ENCODE measurements around the gene PLAAT4. TPM values are rescaled to one million over a fixed set of nuclear protein-coding genes. Genes with fewer than 3 reads are reported as not detected.
A peak's percentile ranks its signal among the peaks of the same experiment; 100 is the strongest.

The PLAAT4 gene
- total RNA-seq, 1 experiment from 2014 or later: 2.9 TPM

DNA sequence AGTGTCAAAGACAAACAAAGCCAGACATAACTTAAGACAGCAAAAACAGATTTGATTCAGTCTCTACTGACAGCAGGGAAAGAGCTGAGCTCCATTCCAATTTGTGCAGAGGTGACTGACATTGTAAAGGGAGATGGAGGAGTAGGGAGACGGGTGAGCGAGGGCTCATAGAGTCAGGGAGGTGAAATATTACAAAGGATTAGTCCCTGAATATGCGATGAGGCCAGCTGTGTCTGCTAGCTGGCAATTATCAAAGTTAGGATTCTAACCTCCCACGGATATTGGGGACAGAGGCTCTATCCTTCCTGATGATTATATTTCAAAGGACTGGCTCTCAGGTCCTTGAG is 18.2 kb downstream of the PLAAT4 start (continued):
- no peak for TF ChIP-seq IRF2 (CRISPR knock-in tag; IDR thresholded peaks at IDR 0.05; ENCODE audit: borderline replicate concordance, low read depth)
- TF ChIP-seq CREM (CRISPR knock-in tag; IDR thresholded peaks at IDR 0.05): no peak

- H3K27me3 Mint-ChIP-seq (ENCODE audit: low read depth): peaks cover 6% of the 10 kb centered on the region
- H3K9me3 Mint-ChIP-seq: peaks cover under 1% of the 10 kb centered on the region; the same call in 1 of the 2 replicates
- H3K4me3 Mint-ChIP-seq: no peak overlapping the region
- H3K27ac Mint-ChIP-seq: 0 out of 2 replicates have a peak overlapping the region, but pooled peaks have one; percentile 18
- DNase-seq (ENCODE audit: low spot score) (no peak), ATAC-seq (no peak; the same call in 1 of the 2 replicates)
- CTCF ChIA-PET: no interaction called here
- H3K4me1 Mint-ChIP-seq: peaks cover 42% of the 10 kb centered on the region
- H3K36me3 Mint-ChIP-seq: no peaks in the 10 kb centered on the region
- POLR2A ChIA-PET: interaction anchor here (0.6 kb wide), 1 partner anchor 10 kb away, joined by 3 read pairs; no protein-coding TSS in a partner anchor
- TF ChIP-seq FOXJ3 (CRISPR knock-in tag; IDR thresholded peaks at IDR 0.05; ENCODE audit: borderline replicate concordance) (no peak), GTF2I (CRISPR knock-in tag; conservative IDR thresholded peaks at IDR 0.05) (no peak), ZSCAN18 (CRISPR knock-in tag; IDR thresholded peaks at IDR 0.05) (no peak), TEAD1 (CRISPR knock-in tag; IDR thresholded peaks at IDR 0.05) (no peak), ESRRA (CRISPR knock-in tag; IDR thresholded peaks at IDR 0.05; ENCODE audit: borderline replicate concordance) (no peak), JAZF1 (CRISPR knock-in tag; IDR thresholded peaks at IDR 0.05) (no peak), ZNF512 (CRISPR knock-in tag; IDR thresholded peaks at IDR 0.05; ENCODE audit: borderline replicate concordance) (no peak), AFF4 (CRISPR knock-in tag; IDR thresholded peaks at IDR 0.05; ENCODE audit: borderline replicate concordance) (no peak), MXD4 (CRISPR knock-in tag; IDR thresholded peaks at IDR 0.05; ENCODE audit: borderline replicate concordance) (no peak), ZNF263 (CRISPR knock-in tag; IDR thresholded peaks at IDR 0.05; ENCODE audit: low read depth) (no peak)
- TF ChIP-seq, protein P1, sequence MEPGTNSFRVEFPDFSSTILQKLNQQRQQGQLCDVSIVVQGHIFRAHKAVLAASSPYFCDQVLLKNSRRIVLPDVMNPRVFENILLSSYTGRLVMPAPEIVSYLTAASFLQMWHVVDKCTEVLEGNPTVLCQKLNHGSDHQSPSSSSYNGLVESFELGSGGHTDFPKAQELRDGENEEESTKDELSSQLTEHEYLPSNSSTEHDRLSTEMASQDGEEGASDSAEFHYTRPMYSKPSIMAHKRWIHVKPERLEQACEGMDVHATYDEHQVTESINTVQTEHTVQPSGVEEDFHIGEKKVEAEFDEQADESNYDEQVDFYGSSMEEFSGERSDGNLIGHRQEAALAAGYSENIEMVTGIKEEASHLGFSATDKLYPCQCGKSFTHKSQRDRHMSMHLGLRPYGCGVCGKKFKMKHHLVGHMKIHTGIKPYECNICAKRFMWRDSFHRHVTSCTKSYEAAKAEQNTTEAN (CRISPR knock-in tag; IDR thresholded peaks at IDR 0.05): no peak
These were observed 19.9 kb downstream of the PLAAT4 start for GRCh38 chr11:63556404-63557013.

GRCh38 chr11:63557570-63557969 is 21.0 kb downstream of the PLAAT4 start:
- no peak for ATAC-seq
- no peaks in the 10 kb centered on the region for H3K36me3 Mint-ChIP-seq
- no peak for DNase-seq (ENCODE audit: low spot score)
- H3K4me1 Mint-ChIP-seq: peaks cover 40% of the 10 kb centered on the region
- ChIA-PET CTCF (no interaction called here), POLR2A (interaction anchor here (0.6 kb wide), 1 partner anchor 11 kb away, joined by 3 read pairs; no protein-coding TSS in a partner anchor)
- H3K27ac Mint-ChIP-seq: 0 out of 2 replicates have a peak overlapping the region, but pooled peaks have one; percentile 21
- H3K4me3 Mint-ChIP-seq: no peak overlapping the region
- no peaks in the 10 kb centered on the region for H3K9me3 Mint-ChIP-seq
- H3K27me3 Mint-ChIP-seq (ENCODE audit: low read depth): peaks cover 6% of the 10 kb centered on the region
- no peak for TF ChIP-seq TCF7 (CRISPR knock-in tag; IDR thresholded peaks at IDR 0.05; ENCODE audit: low read depth)
- no peak for TF ChIP-seq IRF1 (CRISPR knock-in tag; IDR thresholded peaks at IDR 0.05)
- TF ChIP-seq PRRX2 (CRISPR knock-in tag; IDR thresholded peaks at IDR 0.05): no peak
- TF ChIP-seq, protein P2, sequence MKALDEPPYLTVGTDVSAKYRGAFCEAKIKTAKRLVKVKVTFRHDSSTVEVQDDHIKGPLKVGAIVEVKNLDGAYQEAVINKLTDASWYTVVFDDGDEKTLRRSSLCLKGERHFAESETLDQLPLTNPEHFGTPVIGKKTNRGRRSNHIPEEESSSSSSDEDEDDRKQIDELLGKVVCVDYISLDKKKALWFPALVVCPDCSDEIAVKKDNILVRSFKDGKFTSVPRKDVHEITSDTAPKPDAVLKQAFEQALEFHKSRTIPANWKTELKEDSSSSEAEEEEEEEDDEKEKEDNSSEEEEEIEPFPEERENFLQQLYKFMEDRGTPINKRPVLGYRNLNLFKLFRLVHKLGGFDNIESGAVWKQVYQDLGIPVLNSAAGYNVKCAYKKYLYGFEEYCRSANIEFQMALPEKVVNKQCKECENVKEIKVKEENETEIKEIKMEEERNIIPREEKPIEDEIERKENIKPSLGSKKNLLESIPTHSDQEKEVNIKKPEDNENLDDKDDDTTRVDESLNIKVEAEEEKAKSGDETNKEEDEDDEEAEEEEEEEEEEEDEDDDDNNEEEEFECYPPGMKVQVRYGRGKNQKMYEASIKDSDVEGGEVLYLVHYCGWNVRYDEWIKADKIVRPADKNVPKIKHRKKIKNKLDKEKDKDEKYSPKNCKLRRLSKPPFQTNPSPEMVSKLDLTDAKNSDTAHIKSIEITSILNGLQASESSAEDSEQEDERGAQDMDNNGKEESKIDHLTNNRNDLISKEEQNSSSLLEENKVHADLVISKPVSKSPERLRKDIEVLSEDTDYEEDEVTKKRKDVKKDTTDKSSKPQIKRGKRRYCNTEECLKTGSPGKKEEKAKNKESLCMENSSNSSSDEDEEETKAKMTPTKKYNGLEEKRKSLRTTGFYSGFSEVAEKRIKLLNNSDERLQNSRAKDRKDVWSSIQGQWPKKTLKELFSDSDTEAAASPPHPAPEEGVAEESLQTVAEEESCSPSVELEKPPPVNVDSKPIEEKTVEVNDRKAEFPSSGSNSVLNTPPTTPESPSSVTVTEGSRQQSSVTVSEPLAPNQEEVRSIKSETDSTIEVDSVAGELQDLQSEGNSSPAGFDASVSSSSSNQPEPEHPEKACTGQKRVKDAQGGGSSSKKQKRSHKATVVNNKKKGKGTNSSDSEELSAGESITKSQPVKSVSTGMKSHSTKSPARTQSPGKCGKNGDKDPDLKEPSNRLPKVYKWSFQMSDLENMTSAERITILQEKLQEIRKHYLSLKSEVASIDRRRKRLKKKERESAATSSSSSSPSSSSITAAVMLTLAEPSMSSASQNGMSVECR (CRISPR knock-in tag; IDR thresholded peaks at IDR 0.05; ENCODE audit: borderline replicate concordance): no peak
- no peak for TF ChIP-seq ZNF232 (CRISPR knock-in tag; IDR thresholded peaks at IDR 0.05)
- no peak for TF ChIP-seq ZSCAN18 (CRISPR knock-in tag; IDR thresholded peaks at IDR 0.05)
